ENCODE data around the gene AQR. TPM values are rescaled to one million over a fixed set of nuclear protein-coding genes. Genes with fewer than 3 reads are reported as not detected.

Gene AQR
- total RNA-seq, 1 experiment from 2014 or later = 30.7 TPM

- ChIA-PET POLR2A (no interaction called here), RAD21 (ENCODE audit: low non-redundant PET in 1 of 2, low total read pairs in 2 of 2, uncharacterized antibody in 2 of 2, unreplicated experiment in 2 of 2) (no interaction called here)
Measured at GRCh38 chr15:34849364-34849959, 120.1 kb downstream of the AQR start.

More at GRCh38 chr15:34849364-34849959, 120.1 kb downstream of the AQR start:
- Histone ChIP-seq H3K9ac (ENCODE audit: low read length) (no peak overlapping the region), H3K4me3 (replicated peaks in 1 of 2; ENCODE audit: low read depth in 1 of 2, low read length in 2 of 2) (no peak overlapping the region), H3K36me3 (ENCODE audit: control insufficient read depth in 1 of 2, insufficient read depth in 2 of 2, low read length in 2 of 2) (no peaks in the 10 kb centered on the region), H3K79me2 (ENCODE audit: insufficient read depth, low read length) (no peaks in the 10 kb centered on the region), H3K9me3 (ENCODE audit: control insufficient read depth in 1 of 2, insufficient read depth in 1 of 2, low read depth in 1 of 2, low read length in 2 of 2) (no peaks in the 10 kb centered on the region), H3K27ac (ENCODE audit: low read depth, low read length) (no peak overlapping the region), H3K4me2 (ENCODE audit: low read length) (no peak overlapping the region), H3K4me1 (ENCODE audit: control insufficient read depth in 1 of 2, insufficient read depth in 2 of 2, low read length in 2 of 2) (no peaks in the 10 kb centered on the region), H2AFZ (ENCODE audit: low read depth, low read length, poor library complexity, severe bottlenecking) (no peak overlapping the region), H4K20me1 (ENCODE audit: insufficient read depth) (no peaks in the 10 kb centered on the region), H3K27me3 (ENCODE audit: insufficient read depth, low read length) (no peaks in the 10 kb centered on the region), H3K9me2 (ENCODE audit: insufficient read depth) (no peaks in the 10 kb centered on the region)
- intact Hi-C loops (cut with micrococcal nuclease) = no loop called here
- no TSS peak for BruUV-seq (replicated peaks)
- no peak for DNase-seq (ENCODE audit: low read depth, low spot score)
- CTCF ChIA-PET = no interaction called here
- no peak for TF ChIP-seq ELF1 (IDR thresholded peaks at IDR 0.05; ENCODE audit: borderline replicate concordance, low read depth)
- TF ChIP-seq SIN3A (IDR thresholded peaks at IDR 0.05; ENCODE audit: low read depth) = no peak
- no peak for TF ChIP-seq CBX3 (IDR thresholded peaks at IDR 0.05; ENCODE audit: low read depth)
- no peak for TF ChIP-seq FOSL1 (IDR thresholded peaks at IDR 0.05; ENCODE audit: low read depth)
- no peak for TF ChIP-seq ZNF274 (IDR thresholded peaks at IDR 0.05; ENCODE audit: low read depth, low read length)
- no peak for TF ChIP-seq CTCF (IDR thresholded peaks at IDR 0.05 in 2 of 3, conservative IDR thresholded peaks at IDR 0.05 in 1 of 3; ENCODE audit: borderline replicate concordance in 1 of 3, insufficient read depth in 1 of 3, low read depth in 2 of 3, low read length in 2 of 3)
- TF ChIP-seq EZH2phosphoT487 (IDR thresholded peaks at IDR 0.05; ENCODE audit: borderline replicate concordance) = no peak
- TF ChIP-seq POLR2AphosphoS5 (IDR thresholded peaks at IDR 0.05; ENCODE audit: low read depth, low read length) = no peak
- TF ChIP-seq TCF7L2 (IDR thresholded peaks at IDR 0.05; ENCODE audit: borderline replicate concordance, extremely low read depth, insufficient read depth, insufficient read length) = no peak
- no peak for ATAC-seq
